ENCODE measurements around the gene CUTA.

Gene CUTA

GRCh38 chr6:33438978-33439594 lies 21.2 kb upstream of the CUTA start:
- TF ChIP-seq CTCF (IDR thresholded peaks at IDR 0.05; ENCODE audit: extremely low read depth, missing control alignments): no peak
- no peak for DNase-seq (ENCODE audit: low spot score)

- TF ChIP-seq CTCF (IDR thresholded peaks at IDR 0.05; ENCODE audit: extremely low read depth, missing control alignments): no peak
- no peak for DNase-seq (ENCODE audit: low spot score)
These were observed 19.8 kb upstream of the CUTA start for GRCh38 chr6:33437666-33438065.

GRCh38 chr6:33434961-33435360 lies 17.1 kb upstream of the CUTA start:
- DNase-seq (ENCODE audit: low spot score): no peak
- no peak for TF ChIP-seq CTCF (IDR thresholded peaks at IDR 0.05; ENCODE audit: extremely low read depth, missing control alignments)

- no peak for DNase-seq (ENCODE audit: low spot score)
- no peak for TF ChIP-seq CTCF (IDR thresholded peaks at IDR 0.05; ENCODE audit: extremely low read depth, missing control alignments)
These were observed 15.8 kb upstream of the CUTA start for GRCh38 chr6:33433544-33434191.

- no peak for TF ChIP-seq CTCF (IDR thresholded peaks at IDR 0.05; ENCODE audit: extremely low read depth, missing control alignments)
- DNase-seq (ENCODE audit: low spot score): no peak
These were observed 15.2 kb upstream of the CUTA start for GRCh38 chr6:33433001-33433543.

GRCh38 chr6:33432546-33432945 lies 14.6 kb upstream of the CUTA start:
- DNase-seq (ENCODE audit: low spot score): no peak
- TF ChIP-seq CTCF (IDR thresholded peaks at IDR 0.05; ENCODE audit: extremely low read depth, missing control alignments): no peak

- no peak for TF ChIP-seq CTCF (IDR thresholded peaks at IDR 0.05; ENCODE audit: extremely low read depth, missing control alignments)
- no peak for DNase-seq (ENCODE audit: low spot score)
These were observed 14.1 kb upstream of the CUTA start for GRCh38 chr6:33431880-33432541.
